ENCODE data around the gene C4B. TPM values are rescaled to one million over a fixed set of nuclear protein-coding genes. Genes with fewer than 3 reads are reported as not detected.
"Not testable (repeated sequence)": the region's sequence is repeated elsewhere in the genome, so short reads cannot be mapped to it uniquely, and the experiment has no call there.

The C4B gene
- polyA plus RNA-seq (ENCODE audit: insufficient read length in 4 of 4): 10 to 100 TPM; 10.7 to 24.8 (median 17.0) TPM

DNA sequence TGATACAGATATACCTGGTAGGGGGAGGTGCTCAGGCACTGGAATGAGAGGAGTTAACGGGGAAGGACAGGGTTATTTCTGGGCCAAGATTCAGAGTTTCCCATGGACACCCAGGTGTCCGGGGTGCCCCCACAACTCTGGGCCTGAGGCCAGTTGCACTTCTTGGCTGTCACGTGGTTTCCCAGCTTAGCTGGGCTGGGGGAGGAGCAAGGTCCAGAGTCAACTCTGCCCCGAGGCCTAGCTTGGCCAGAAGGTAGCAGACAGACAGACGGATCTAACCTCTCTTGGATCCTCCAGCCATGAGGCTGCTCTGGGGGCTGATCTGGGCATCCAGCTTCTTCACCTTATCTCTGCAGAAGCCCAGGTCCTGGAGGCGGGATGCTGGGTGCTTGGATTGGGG lies at the start of gene C4B:
Gene C4B, plus strand, starts transcription at position 249 of the 400 bp plus-strand sequence. Its CDS starts 51 bp downstream, at position 300.
- DNase-seq (ENCODE audit: low read depth in 4 of 4, low spot score in 2 of 4): not testable (repeated sequence)

GRCh38 chr6:31965700-31966099 lies 48.9 kb upstream of the C4B start:
- no peak for DNase-seq (ENCODE audit: low read depth in 4 of 4, low spot score in 2 of 4)

- no peak for DNase-seq (ENCODE audit: low read depth in 4 of 4, low spot score in 2 of 4)
Measured at GRCh38 chr6:31966506-31966905, 48.1 kb upstream of the C4B start.

DNA sequence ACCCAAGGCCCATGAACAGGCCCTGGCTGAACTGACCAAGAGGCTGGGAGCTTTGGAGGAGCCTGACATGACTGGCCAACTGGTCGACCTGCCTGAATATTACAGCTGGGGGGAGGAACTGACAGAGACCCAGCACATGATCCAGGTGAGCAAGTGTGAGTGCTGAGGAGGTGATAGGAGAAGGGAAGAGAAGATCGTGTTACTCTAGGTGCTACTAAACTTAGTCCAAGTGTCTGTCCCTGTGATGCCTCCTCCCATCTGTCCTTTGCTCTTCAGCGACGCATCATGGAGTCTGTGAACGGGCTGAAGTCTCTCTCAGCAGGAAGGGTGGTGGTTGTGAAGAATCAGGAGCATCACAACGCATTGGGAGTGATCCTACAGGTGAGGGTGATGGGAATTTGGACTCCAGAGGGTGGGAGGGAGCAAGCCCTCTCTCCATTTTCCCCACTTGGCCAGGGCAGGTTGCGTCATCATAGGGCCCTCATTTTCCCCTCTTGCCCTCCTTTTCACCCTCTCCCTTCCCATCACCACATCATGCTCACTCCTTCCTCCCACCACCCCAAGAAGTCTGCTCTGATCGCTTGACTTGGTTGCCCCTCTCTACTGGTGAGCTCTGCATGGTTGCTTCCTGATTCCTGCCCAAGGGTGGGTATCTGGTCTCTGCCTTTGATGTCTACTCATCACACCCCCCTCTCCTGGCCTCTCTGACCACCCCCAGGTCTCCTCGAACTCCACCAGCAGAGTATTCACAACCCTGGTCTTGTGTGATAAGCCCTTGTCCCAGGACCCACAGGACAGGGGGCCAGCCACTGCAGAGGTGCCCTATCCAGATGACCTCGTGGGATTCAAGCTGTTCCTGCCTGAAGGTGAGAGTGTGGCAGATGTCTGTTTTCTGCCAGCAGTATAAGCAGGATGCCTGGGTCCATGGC lies 47.3 kb upstream of the C4B start:
- no peak for DNase-seq (ENCODE audit: low read depth in 4 of 4, low spot score in 2 of 4)

DNA sequence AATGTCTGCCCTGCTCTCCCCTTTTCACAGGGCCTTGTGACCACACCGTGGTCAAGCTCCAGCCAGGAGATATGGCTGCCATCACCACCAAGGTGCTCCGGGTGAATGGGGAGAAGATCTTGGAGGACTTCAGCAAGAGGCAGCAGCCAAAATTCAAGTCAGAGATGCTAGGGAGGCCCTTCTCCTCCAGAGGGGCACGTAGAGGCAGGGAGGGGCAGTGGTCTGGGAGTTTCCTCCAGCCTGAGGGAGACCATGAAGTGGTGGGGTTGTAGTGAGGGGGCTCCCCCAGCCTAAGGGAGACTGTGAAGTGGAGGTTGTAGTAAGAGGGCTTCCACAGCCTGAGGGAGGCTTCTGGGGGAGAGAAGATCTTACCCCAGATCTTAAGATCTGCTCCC lies 46.7 kb upstream of the C4B start:
- no peak for DNase-seq (ENCODE audit: low read depth in 4 of 4, low spot score in 2 of 4)

- DNase-seq (ENCODE audit: low read depth in 4 of 4, low spot score in 2 of 4): no peak
Measured at GRCh38 chr6:31968326-31968725, 46.3 kb upstream of the C4B start.

DNA sequence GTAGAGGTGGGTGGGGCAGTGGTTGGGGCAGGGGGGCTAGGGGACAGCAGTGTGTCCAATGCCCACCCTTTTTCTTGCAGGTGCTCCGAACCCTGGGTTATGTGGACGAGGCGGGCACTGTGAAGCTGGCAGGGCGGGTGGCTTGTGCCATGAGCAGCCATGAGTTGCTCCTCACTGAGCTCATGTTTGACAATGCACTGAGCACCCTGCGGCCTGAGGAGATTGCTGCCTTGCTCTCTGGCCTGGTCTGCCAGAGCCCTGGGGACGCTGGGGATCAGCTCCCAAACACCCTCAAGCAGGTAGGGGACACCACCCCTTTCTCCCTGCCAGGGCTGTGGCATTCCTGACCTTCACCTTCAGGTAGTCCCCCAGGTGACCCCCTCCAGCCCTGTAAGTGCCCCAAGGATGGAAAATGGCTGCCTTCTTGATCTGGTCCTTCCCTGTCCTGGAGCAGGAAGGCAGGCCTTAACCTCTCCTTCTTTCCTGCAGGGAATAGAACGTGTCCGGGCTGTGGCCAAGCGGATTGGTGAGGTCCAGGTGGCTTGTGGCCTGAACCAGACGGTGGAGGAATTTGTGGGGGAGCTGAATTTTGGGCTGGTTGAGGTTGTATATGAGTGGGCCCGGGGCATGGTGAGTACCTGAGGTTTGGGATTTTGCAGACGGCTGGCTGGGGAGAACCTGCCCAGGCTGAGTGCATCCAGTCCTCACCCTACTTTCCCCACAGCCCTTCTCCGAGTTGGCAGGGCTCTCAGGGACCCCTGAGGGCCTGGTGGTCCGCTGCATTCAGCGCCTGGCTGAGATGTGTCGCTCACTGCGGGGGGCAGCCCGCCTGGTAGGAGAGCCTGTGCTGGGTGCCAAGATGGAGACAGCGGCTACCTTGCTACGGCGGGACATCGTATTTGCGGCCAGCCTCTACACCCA lies 45.5 kb upstream of the C4B start:
- DNase-seq (ENCODE audit: low read depth in 4 of 4, low spot score in 2 of 4): no peak

GRCh38 chr6:31969712-31970603 lies 44.6 kb upstream of the C4B start:
- DNase-seq (ENCODE audit: low read depth in 4 of 4, low spot score in 2 of 4): no peak

- no peak for DNase-seq (ENCODE audit: low read depth in 4 of 4, low spot score in 2 of 4)
Measured at GRCh38 chr6:31970604-31971271, 43.9 kb upstream of the C4B start.

- no peak for DNase-seq (ENCODE audit: low read depth in 4 of 4, low spot score in 2 of 4)
Measured at GRCh38 chr6:31971279-31971992, 43.2 kb upstream of the C4B start.

DNA sequence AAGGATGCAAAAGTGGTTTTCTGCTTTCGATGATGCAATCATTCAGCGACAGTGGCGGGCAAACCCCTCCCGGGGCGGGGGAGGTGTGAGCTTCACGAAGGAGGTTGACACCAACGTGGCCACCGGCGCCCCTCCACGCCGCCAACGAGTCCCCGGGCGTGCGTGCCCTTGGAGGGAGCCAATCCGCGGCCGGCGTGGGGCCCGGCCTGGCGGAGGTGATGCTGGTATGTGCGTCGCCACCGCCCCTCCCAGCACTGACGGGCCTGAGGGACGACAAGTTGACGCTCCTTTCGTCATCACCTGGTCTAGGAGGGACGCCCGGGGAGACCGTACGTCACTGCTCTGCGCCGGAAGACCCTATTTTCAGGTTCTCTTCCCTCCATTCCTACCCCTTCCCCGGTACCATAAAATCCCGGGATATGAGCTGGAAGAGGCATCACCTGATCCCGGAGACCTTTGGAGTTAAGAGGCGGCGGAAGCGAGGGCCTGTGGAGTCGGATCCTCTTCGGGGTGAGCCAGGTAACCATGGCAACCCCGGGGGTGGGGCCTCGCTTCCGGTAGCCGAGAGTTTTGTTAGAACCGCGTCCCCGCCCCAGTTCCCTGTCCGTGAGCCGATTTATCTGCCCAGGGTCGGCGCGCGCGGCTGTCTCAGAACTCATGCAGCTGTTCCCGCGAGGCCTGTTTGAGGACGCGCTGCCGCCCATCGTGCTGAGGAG lies 42.4 kb upstream of the C4B start, which contains the start of gene DXO:
Gene DXO, minus strand, starts transcription at position 146 of the 716 bp plus-strand sequence. CDS start 463 bp downstream, outside the sequence.
- peak; percentile 95 to 98 (median 97) for DNase-seq (ENCODE audit: low read depth in 4 of 4, low spot score in 2 of 4)

GRCh38 chr6:31972709-31973350 lies 41.8 kb upstream of the C4B start:
- no peak for DNase-seq (ENCODE audit: low read depth in 4 of 4, low spot score in 2 of 4)

DNA sequence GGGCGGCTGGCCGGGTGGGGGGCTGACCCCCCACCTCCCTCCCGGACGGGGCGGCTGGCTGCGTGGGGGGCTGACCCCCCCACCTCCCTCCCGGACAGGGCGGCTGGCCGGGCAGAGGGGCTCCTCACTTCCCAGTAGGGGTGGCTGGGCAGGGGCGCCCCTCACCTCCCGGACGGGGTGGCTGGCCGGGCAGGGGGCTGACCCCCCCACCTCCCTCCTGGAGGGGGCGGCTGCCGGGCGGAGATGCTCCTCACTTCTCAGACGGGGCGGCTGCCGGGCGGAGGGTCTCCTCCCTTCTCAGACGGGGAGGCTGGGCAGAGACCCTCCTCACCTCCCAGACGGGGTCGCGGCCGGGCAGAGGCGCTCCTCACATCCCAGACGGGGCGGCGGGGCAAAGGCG lies 38.5 kb upstream of the C4B start:
- DNase-seq (ENCODE audit: low read depth in 4 of 4, low spot score in 2 of 4): not testable (repeated sequence)

GRCh38 chr6:31977816-31978431 lies 36.7 kb upstream of the C4B start:
- no peak for DNase-seq (ENCODE audit: low read depth in 4 of 4, low spot score in 2 of 4)

DNA sequence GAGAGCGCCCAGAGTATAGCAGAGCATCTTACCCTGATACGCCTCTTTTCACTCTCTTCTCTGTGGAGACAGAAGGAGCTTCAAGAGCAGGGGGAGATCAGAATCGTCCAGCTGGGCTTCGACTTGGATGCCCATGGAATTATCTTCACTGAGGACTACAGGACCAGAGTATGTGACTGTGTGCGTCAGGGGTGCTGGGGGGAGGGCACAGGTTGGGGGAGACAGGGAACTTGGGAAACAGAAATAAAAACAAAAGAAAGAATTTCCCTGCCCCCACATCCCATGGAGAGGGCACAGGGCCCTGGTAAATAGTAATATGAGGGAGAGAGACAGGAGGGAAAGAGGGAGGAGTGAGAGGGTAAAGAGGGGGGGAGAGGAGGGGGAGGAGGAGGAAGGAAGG lies 35.8 kb upstream of the C4B start:
- DNase-seq (ENCODE audit: low read depth in 4 of 4, low spot score in 2 of 4): no peak

- no peak for DNase-seq (ENCODE audit: low read depth in 4 of 4, low spot score in 2 of 4)
Measured at GRCh38 chr6:31979238-31979898, 35.2 kb upstream of the C4B start.
